ENCODE measurements around the gene RIPK1. TPM values are rescaled to one million over a fixed set of nuclear protein-coding genes. Genes with fewer than 3 reads are reported as not detected.

The RIPK1 gene
- total RNA-seq, 4 donors from 2014 or later, result 26.2 to 33.5 (median 29.0) TPM

GRCh38 chr6:3031857-3032640 is 36.2 kb upstream of the RIPK1 start:
- intact Hi-C loops (cut with DNase I), result no loop called here
- H3K9me3 ChIP-seq, result no peaks in the 10 kb centered on the region
- H3K27ac ChIP-seq, result no peak overlapping the region
- no peaks in the 10 kb centered on the region for H3K27me3 ChIP-seq
- DNase-seq, result peak; percentile 57 to 61
- 47 to 55% methylated on average over 15 of the region's 15 CpGs for WGBS, 2 donors
- H3K36me3 ChIP-seq, result no peaks in the 10 kb centered on the region
- H3K4me3 ChIP-seq (replicated peaks in 1 of 3), result no peak overlapping the region
- peaks cover 0 to 3% of the 10 kb centered on the region in 2 donors for H3K4me1 ChIP-seq
- no peak for TF ChIP-seq POLR2A (IDR thresholded peaks at IDR 0.05)
- TF ChIP-seq, protein P1, sequence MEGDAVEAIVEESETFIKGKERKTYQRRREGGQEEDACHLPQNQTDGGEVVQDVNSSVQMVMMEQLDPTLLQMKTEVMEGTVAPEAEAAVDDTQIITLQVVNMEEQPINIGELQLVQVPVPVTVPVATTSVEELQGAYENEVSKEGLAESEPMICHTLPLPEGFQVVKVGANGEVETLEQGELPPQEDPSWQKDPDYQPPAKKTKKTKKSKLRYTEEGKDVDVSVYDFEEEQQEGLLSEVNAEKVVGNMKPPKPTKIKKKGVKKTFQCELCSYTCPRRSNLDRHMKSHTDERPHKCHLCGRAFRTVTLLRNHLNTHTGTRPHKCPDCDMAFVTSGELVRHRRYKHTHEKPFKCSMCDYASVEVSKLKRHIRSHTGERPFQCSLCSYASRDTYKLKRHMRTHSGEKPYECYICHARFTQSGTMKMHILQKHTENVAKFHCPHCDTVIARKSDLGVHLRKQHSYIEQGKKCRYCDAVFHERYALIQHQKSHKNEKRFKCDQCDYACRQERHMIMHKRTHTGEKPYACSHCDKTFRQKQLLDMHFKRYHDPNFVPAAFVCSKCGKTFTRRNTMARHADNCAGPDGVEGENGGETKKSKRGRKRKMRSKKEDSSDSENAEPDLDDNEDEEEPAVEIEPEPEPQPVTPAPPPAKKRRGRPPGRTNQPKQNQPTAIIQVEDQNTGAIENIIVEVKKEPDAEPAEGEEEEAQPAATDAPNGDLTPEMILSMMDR (IDR thresholded peaks at IDR 0.05), result peak in 2 of 6 experiments; percentile 10 to 20

GRCh38 chr6:3032986-3033385 is 35.3 kb upstream of the RIPK1 start:
- no peaks in the 10 kb centered on the region for H3K27me3 ChIP-seq
- no peak overlapping the region for H3K4me3 ChIP-seq (replicated peaks in 1 of 3)
- WGBS, 2 donors, result 95 to 98% methylated on average over 3 of the region's 3 CpGs
- H3K9me3 ChIP-seq, result no peaks in the 10 kb centered on the region
- no peaks in the 10 kb centered on the region for H3K36me3 ChIP-seq
- intact Hi-C loops (cut with DNase I), result no loop called here
- H3K27ac ChIP-seq, result no peak overlapping the region
- TF ChIP-seq, protein P1 (IDR thresholded peaks at IDR 0.05), result no peak
- no peak for TF ChIP-seq POLR2A (IDR thresholded peaks at IDR 0.05)
- DNase-seq, result no peak
- H3K4me1 ChIP-seq, result peaks cover 0 to 3% of the 10 kb centered on the region in 2 donors

GRCh38 chr6:3033652-3034051 is 34.6 kb upstream of the RIPK1 start:
- WGBS, 2 donors, result 98% methylated on average over 5 of the region's 5 CpGs
- H3K36me3 ChIP-seq, result no peaks in the 10 kb centered on the region
- no peak for DNase-seq
- intact Hi-C loops (cut with DNase I), result no loop called here
- H3K27me3 ChIP-seq, result no peaks in the 10 kb centered on the region
- H3K9me3 ChIP-seq, result no peaks in the 10 kb centered on the region
- peaks cover 0 to 3% of the 10 kb centered on the region in 2 donors for H3K4me1 ChIP-seq
- H3K4me3 ChIP-seq (replicated peaks in 1 of 3), result no peak overlapping the region
- no peak overlapping the region for H3K27ac ChIP-seq
- no peak for TF ChIP-seq POLR2A (IDR thresholded peaks at IDR 0.05)
- TF ChIP-seq, protein P1 (IDR thresholded peaks at IDR 0.05), result no peak

DNA sequence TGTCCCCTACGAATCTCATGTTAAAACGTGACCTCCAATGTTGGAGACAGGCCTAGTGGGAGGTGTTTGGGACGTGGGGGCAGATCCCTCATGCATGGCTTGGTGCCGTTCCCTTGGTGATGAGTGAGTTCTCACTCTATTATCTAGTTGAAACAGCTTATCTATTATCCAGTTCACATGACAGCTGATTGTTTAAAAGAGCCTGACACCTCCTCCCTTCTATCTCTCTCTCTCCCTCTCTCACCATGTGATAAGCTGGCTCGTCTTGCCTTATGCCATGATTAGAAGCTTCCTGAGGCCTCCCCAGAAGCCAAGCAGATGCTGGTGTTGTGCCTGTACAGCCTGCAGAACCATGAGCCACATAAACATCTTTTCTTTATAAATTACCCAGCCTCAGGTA is 32.9 kb upstream of the RIPK1 start:
- no peaks in the 10 kb centered on the region for H3K27me3 ChIP-seq
- no peak for TF ChIP-seq POLR2A (IDR thresholded peaks at IDR 0.05)
- TF ChIP-seq, protein P1 (IDR thresholded peaks at IDR 0.05), result no peak
- DNase-seq, result no peak
- WGBS, 2 donors, result 79 to 84% methylated on average over 5 of the region's 5 CpGs
- H3K4me1 ChIP-seq, result peaks cover 0 to 3% of the 10 kb centered on the region in 2 donors
- no peak overlapping the region for H3K27ac ChIP-seq
- H3K36me3 ChIP-seq, result no peaks in the 10 kb centered on the region
- H3K4me3 ChIP-seq (replicated peaks in 1 of 3), result no peak overlapping the region
- intact Hi-C loops (cut with DNase I), result no loop called here
- no peaks in the 10 kb centered on the region for H3K9me3 ChIP-seq

DNA sequence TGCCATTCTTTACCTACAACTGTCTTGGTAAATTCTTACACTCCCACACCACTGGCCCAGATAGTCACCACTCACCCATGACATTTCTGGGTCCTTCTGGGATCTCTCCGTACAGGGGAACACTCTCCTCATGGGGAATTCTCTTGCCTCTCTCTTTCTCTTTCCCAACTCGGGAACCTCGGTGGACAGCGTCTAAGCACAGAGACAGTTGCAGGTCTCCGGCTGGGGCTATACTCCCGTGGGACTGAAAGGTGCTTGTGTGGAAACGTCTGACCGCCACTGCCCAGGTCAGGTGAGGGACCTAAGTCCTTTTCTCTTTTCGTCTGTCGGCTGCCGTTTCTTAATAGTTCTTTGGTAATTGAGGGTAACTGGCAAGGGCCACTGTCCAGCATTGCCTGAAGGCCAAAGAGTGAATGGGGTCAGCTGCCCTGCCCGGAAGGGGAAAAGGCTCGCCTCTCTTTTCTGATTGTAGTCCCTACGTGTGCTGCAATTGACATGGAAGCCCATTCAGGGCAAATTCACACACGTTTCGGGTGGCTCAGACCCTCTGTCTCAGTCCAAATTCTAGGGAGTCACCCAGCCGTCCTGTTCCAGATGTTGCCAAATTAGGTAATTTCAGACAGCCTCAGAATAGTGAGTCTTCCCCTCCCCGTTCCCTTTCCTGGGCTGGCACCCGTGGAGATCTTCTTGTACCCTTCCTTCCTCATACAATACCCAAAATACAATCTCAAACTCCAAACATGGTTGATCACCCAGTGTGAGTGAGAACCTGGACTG is 31.2 kb upstream of the RIPK1 start:
- Histone ChIP-seq H3K27me3 (no peaks in the 10 kb centered on the region), H3K36me3 (no peaks in the 10 kb centered on the region), H3K27ac (no peak overlapping the region), H3K4me3 (replicated peaks in 1 of 3) (no peak overlapping the region), H3K9me3 (no peaks in the 10 kb centered on the region), H3K4me1 (no peaks in the 10 kb centered on the region)
- intact Hi-C loops (cut with DNase I), result no loop called here
- DNase-seq, result no peak
- TF ChIP-seq POLR2A (IDR thresholded peaks at IDR 0.05), result no peak
- TF ChIP-seq, protein P1 (IDR thresholded peaks at IDR 0.05), result no peak
- WGBS, 2 donors, result 74 to 75% methylated on average over 19 of the region's 19 CpGs

Measured in thyroid gland (tissue), 4 donors.